ENCODE data around the gene SHPK. TPM values are rescaled to one million over a fixed set of nuclear protein-coding genes. Genes with fewer than 3 reads are reported as not detected.
"Not testable (repeated sequence)": the region's sequence is repeated elsewhere in the genome, so short reads cannot be mapped to it uniquely, and the experiment has no call there.

Gene SHPK
- total and polyA plus RNA-seq, 2 donors, result 4.4 to 6.8 TPM

DNA sequence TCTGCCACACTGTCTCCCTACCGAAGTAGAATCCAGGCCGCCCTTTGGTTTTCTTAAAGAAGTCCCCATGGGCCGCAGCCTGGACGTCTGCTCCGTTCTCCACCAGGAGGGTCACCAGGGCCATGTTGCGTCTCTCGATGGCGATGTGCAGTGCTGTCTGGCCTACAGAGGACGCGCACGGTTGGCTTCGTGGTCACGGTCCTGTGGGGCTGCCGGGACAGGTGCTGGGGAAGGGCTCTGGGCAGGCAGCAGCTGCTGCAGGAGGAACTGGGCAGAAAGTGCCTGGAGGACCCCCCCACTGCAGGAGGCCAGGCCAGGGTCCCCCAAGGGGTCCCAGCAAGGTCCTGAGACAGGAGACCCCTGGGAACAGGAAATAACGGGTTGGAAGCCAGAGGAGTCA, 45.8 kb downstream of the SHPK start:
- DNase-seq (ENCODE audit: low read depth in 6 of 9, low spot score in 9 of 9), result no peak
- Histone ChIP-seq H3K36me3 (ENCODE audit: control insufficient read depth in 2 of 2, insufficient read depth in 2 of 2, low read length in 1 of 2) (peaks cover 0 to 16% of the 10 kb centered on the region in 2 donors), H3K4me3 (ENCODE audit: low read length in 2 of 2) (no peak overlapping the region), H3K9me3 (ENCODE audit: control insufficient read depth in 2 of 2, insufficient read depth in 1 of 2, low read length in 1 of 2) (no peaks in the 10 kb centered on the region), H3K27me3 (ENCODE audit: control insufficient read depth in 2 of 2, insufficient read depth in 1 of 2, low read length in 1 of 2) (no peaks in the 10 kb centered on the region), H3K27ac (ENCODE audit: low read depth in 1 of 2, low read length in 1 of 2) (no peak overlapping the region), H3K4me1 (ENCODE audit: control insufficient read depth in 2 of 2, insufficient read depth in 2 of 2, low read length in 2 of 2) (no peaks in the 10 kb centered on the region)
- WGBS, result 94% methylated on average over 15 of the region's 15 CpGs

- no peaks in the 10 kb centered on the region for H3K4me1 ChIP-seq (ENCODE audit: control insufficient read depth in 2 of 2, insufficient read depth in 2 of 2, low read length in 2 of 2)
- H3K36me3 ChIP-seq (ENCODE audit: control insufficient read depth in 2 of 2, insufficient read depth in 2 of 2, low read length in 1 of 2), result peaks cover 0 to 16% of the 10 kb centered on the region in 2 donors
- no peaks in the 10 kb centered on the region for H3K27me3 ChIP-seq (ENCODE audit: control insufficient read depth in 2 of 2, insufficient read depth in 1 of 2, low read length in 1 of 2)
- no peaks in the 10 kb centered on the region for H3K9me3 ChIP-seq (ENCODE audit: control insufficient read depth in 2 of 2, insufficient read depth in 1 of 2, low read length in 1 of 2)
- H3K27ac ChIP-seq (ENCODE audit: low read depth in 1 of 2, low read length in 1 of 2), result no peak overlapping the region
- no peak overlapping the region for H3K4me3 ChIP-seq (ENCODE audit: low read length in 2 of 2)
- DNase-seq (ENCODE audit: low read depth in 6 of 9, low spot score in 9 of 9), result no peak
- WGBS, result 97% methylated on average over 22 of the region's 22 CpGs
These were observed 46.3 kb downstream of the SHPK start for GRCh38 chr17:3589784-3590183.

GRCh38 chr17:3585826-3586225, 50.2 kb downstream of the SHPK start:
- Histone ChIP-seq H3K27ac (ENCODE audit: low read depth in 1 of 2, low read length in 1 of 2) (no peak overlapping the region), H3K36me3 (ENCODE audit: control insufficient read depth in 2 of 2, insufficient read depth in 2 of 2, low read length in 1 of 2) (peaks cover 0 to 14% of the 10 kb centered on the region in 2 donors)
- WGBS, result 96% methylated on average over 17 of the region's 17 CpGs

GRCh38 chr17:3583456-3583855, 52.6 kb downstream of the SHPK start:
- Histone ChIP-seq H3K9me3 (ENCODE audit: control insufficient read depth in 2 of 2, insufficient read depth in 1 of 2, low read length in 1 of 2) (no peaks in the 10 kb centered on the region), H3K36me3 (ENCODE audit: control insufficient read depth in 2 of 2, insufficient read depth in 2 of 2, low read length in 1 of 2) (peaks cover 0 to 5% of the 10 kb centered on the region in 2 donors), H3K4me3 (ENCODE audit: low read length in 2 of 2) (no peak overlapping the region), H3K4me1 (ENCODE audit: control insufficient read depth in 2 of 2, insufficient read depth in 2 of 2, low read length in 2 of 2) (no peaks in the 10 kb centered on the region), H3K27me3 (ENCODE audit: control insufficient read depth in 2 of 2, insufficient read depth in 1 of 2, low read length in 1 of 2) (no peaks in the 10 kb centered on the region), H3K27ac (ENCODE audit: low read depth in 1 of 2, low read length in 1 of 2) (no peak overlapping the region)
- no peak for DNase-seq (ENCODE audit: low read depth in 6 of 9, low spot score in 9 of 9)
- WGBS, result 97% methylated on average over 9 of the region's 9 CpGs

More at GRCh38 chr17:3585826-3586225, 50.2 kb downstream of the SHPK start:
- Histone ChIP-seq H3K27me3 (ENCODE audit: control insufficient read depth in 2 of 2, insufficient read depth in 1 of 2, low read length in 1 of 2) (no peaks in the 10 kb centered on the region), H3K9me3 (ENCODE audit: control insufficient read depth in 2 of 2, insufficient read depth in 1 of 2, low read length in 1 of 2) (no peaks in the 10 kb centered on the region), H3K4me1 (ENCODE audit: control insufficient read depth in 2 of 2, insufficient read depth in 2 of 2, low read length in 2 of 2) (no peaks in the 10 kb centered on the region), H3K4me3 (ENCODE audit: low read length in 2 of 2) (no peak overlapping the region)
- DNase-seq (ENCODE audit: low read depth in 6 of 9, low spot score in 9 of 9), result no peak

DNA sequence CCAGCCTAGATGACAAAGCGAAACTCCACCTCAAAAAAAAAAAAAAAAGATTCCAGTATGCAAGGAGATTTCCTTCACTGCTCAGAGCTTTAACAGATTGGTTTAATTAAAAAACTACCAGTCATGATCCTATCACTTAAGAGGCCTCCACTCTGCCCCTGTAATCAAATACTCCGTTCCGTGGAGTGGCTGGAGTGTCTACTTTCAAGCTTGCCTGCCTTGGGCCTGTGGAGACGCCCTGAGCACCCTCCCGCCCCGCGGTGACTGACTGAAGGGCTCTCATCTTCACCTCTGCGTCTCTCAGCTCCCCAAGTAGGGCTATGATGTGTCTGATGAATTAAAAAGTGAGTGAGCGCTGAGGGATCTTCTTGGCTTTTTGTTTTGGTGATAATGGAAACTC, 53.1 kb downstream of the SHPK start:
- Histone ChIP-seq H3K27ac (ENCODE audit: low read depth in 1 of 2, low read length in 1 of 2) (no peak overlapping the region), H3K27me3 (ENCODE audit: control insufficient read depth in 2 of 2, insufficient read depth in 1 of 2, low read length in 1 of 2) (no peaks in the 10 kb centered on the region), H3K4me1 (ENCODE audit: control insufficient read depth in 2 of 2, insufficient read depth in 2 of 2, low read length in 2 of 2) (no peaks in the 10 kb centered on the region), H3K9me3 (ENCODE audit: control insufficient read depth in 2 of 2, insufficient read depth in 1 of 2, low read length in 1 of 2) (no peaks in the 10 kb centered on the region), H3K36me3 (ENCODE audit: control insufficient read depth in 2 of 2, insufficient read depth in 2 of 2, low read length in 1 of 2) (peaks cover 0 to 5% of the 10 kb centered on the region in 2 donors), H3K4me3 (ENCODE audit: low read length in 2 of 2) (no peak overlapping the region)
- DNase-seq (ENCODE audit: low read depth in 6 of 9, low spot score in 9 of 9), result no peak
- WGBS, result 95% methylated on average over 9 of the region's 9 CpGs

GRCh38 chr17:3578667-3579066, 57.4 kb downstream of the SHPK start:
- not testable (repeated sequence) for H3K27me3 ChIP-seq (ENCODE audit: control insufficient read depth in 2 of 2, insufficient read depth in 1 of 2, low read length in 1 of 2); H3K27ac ChIP-seq (ENCODE audit: low read depth in 1 of 2, low read length in 1 of 2); H3K9me3 ChIP-seq (ENCODE audit: control insufficient read depth in 2 of 2, insufficient read depth in 1 of 2, low read length in 1 of 2); H3K4me1 ChIP-seq (ENCODE audit: control insufficient read depth in 2 of 2, insufficient read depth in 2 of 2, low read length in 2 of 2); H3K4me3 ChIP-seq (ENCODE audit: low read length in 2 of 2); H3K36me3 ChIP-seq (ENCODE audit: control insufficient read depth in 2 of 2, insufficient read depth in 2 of 2, low read length in 1 of 2); DNase-seq (ENCODE audit: low read depth in 6 of 9, low spot score in 9 of 9)
- 97% methylated on average over 4 of the region's 4 CpGs for WGBS

DNA sequence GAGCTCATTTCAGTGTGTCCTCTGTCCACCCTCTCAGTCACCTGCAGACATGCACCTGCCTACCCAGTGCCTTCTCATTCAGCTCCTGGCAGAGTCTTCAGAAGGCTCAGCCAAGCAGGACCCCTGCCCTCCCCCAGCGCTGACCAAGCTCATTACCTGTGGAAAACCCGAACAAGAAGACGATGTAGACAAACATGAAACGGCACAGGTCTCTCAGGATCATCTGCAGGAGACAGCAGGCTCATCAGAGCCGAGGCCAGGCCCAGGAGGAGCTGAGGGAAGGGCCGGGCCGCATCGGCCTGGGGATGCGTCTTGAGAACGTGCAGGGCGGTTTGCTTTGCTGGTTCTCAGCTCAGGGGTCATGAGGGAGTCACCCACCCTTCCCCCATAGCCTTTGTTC, 59.1 kb downstream of the SHPK start:
- no peaks in the 10 kb centered on the region for H3K36me3 ChIP-seq (ENCODE audit: control insufficient read depth in 2 of 2, insufficient read depth in 2 of 2, low read length in 1 of 2)
- peaks cover 0 to 9% of the 10 kb centered on the region in 2 donors for H3K4me1 ChIP-seq (ENCODE audit: control insufficient read depth in 2 of 2, insufficient read depth in 2 of 2, low read length in 2 of 2)
- WGBS, result 94% methylated on average over 11 of the region's 11 CpGs
- no peaks in the 10 kb centered on the region for H3K27me3 ChIP-seq (ENCODE audit: control insufficient read depth in 2 of 2, insufficient read depth in 1 of 2, low read length in 1 of 2)
- H3K9me3 ChIP-seq (ENCODE audit: control insufficient read depth in 2 of 2, insufficient read depth in 1 of 2, low read length in 1 of 2), result no peaks in the 10 kb centered on the region
- no peak overlapping the region for H3K27ac ChIP-seq (ENCODE audit: low read depth in 1 of 2, low read length in 1 of 2)
- no peak overlapping the region for H3K4me3 ChIP-seq (ENCODE audit: low read length in 2 of 2)
- DNase-seq (ENCODE audit: low read depth in 6 of 9, low spot score in 9 of 9), result no peak

- Histone ChIP-seq H3K27ac (ENCODE audit: low read depth in 1 of 2, low read length in 1 of 2) (no peak overlapping the region), H3K36me3 (ENCODE audit: control insufficient read depth in 2 of 2, insufficient read depth in 2 of 2, low read length in 1 of 2) (peaks cover 2 to 6% of the 10 kb centered on the region in 2 donors), H3K27me3 (ENCODE audit: control insufficient read depth in 2 of 2, insufficient read depth in 1 of 2, low read length in 1 of 2) (no peaks in the 10 kb centered on the region), H3K4me3 (ENCODE audit: low read length in 2 of 2) (no peak overlapping the region), H3K9me3 (ENCODE audit: control insufficient read depth in 2 of 2, insufficient read depth in 1 of 2, low read length in 1 of 2) (no peaks in the 10 kb centered on the region), H3K4me1 (ENCODE audit: control insufficient read depth in 2 of 2, insufficient read depth in 2 of 2, low read length in 2 of 2) (peaks cover 0 to 9% of the 10 kb centered on the region in 2 donors)
- DNase-seq (ENCODE audit: low read depth in 6 of 9, low spot score in 9 of 9), result no peak
- WGBS, result 92% methylated on average over 5 of the region's 5 CpGs
These were observed 60.5 kb downstream of the SHPK start for GRCh38 chr17:3575511-3575910.

GRCh38 chr17:3574231-3574630, 61.8 kb downstream of the SHPK start:
- H3K9me3 ChIP-seq (ENCODE audit: control insufficient read depth in 2 of 2, insufficient read depth in 1 of 2, low read length in 1 of 2), result no peaks in the 10 kb centered on the region
- peaks cover 0 to 9% of the 10 kb centered on the region in 2 donors for H3K4me1 ChIP-seq (ENCODE audit: control insufficient read depth in 2 of 2, insufficient read depth in 2 of 2, low read length in 2 of 2)
- no peak for DNase-seq (ENCODE audit: low read depth in 6 of 9, low spot score in 9 of 9)
- H3K4me3 ChIP-seq (ENCODE audit: low read length in 2 of 2), result no peak overlapping the region
- WGBS, result 93% methylated on average over 7 of the region's 7 CpGs
- H3K27me3 ChIP-seq (ENCODE audit: control insufficient read depth in 2 of 2, insufficient read depth in 1 of 2, low read length in 1 of 2), result no peaks in the 10 kb centered on the region
- peaks cover 2 to 6% of the 10 kb centered on the region in 2 donors for H3K36me3 ChIP-seq (ENCODE audit: control insufficient read depth in 2 of 2, insufficient read depth in 2 of 2, low read length in 1 of 2)
- no peak overlapping the region for H3K27ac ChIP-seq (ENCODE audit: low read depth in 1 of 2, low read length in 1 of 2)
